GM18873 (cell line): ENCODE measurements around the gene SAPCD2.

ENCODE experiments used
- ATAC-seq: cut with Tn5 transposase; IDR thresholded peaks from one replicate; pipeline ENCODE4 v1.9.1; 2021; ENCODE audit warnings: mild to moderate bottlenecking, moderate library complexity, moderate number of reproducible peaks; ENCODE audit not compliant: unreplicated experiment, low FRiP score

Gene SAPCD2

DNA sequence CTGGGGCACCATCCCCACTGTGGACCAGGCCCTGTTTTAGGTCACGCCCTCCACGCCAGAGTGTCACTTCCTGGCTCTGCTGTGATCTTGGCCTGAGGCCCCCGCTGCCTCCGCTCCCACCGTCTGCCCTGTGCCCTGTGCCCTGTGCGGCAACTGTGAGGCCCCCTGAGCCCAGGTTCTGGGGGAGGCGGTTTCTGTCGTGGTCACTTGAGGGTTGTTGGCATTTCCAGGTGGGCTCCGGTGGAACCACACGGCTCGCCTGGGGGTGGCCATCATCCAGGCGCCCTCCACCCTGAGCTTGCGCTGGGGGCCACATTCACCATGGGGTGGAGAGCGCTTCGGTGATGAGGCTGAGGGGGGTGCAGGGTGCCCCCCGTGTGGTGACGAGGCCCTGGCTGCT is 37.6 kb upstream of the SAPCD2 start:
- ATAC-seq = no peak

DNA sequence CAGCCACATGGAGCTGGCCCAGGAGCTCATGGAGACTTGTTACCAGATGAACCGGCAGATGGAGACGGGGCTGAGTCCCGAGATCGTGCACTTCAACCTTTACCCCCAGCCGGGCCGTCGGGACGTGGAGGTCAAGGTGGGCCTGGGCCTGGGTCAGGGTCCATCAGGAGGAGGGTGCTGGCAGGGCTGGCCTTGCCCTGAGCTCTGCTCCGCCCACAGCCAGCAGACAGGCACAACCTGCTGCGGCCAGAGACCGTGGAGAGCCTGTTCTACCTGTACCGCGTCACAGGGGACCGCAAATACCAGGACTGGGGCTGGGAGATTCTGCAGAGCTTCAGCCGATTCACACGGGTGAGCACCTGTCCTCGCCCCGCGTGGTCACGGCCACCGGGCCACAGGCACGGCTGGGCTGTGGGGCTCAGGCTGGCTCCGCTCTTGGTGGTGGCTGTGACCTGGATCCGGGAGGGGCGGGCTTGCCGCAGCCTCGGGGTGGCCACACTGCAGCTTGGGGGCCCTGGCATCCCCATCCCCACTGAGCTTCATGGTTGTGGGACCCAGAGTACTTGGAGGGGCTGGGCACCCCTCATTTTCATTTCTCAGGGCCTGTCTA is 37.1 kb upstream of the SAPCD2 start:
- no peak for ATAC-seq

GRCh38 chr9:137106662-137107250 is 36.4 kb upstream of the SAPCD2 start:
- ATAC-seq = no peak

DNA sequence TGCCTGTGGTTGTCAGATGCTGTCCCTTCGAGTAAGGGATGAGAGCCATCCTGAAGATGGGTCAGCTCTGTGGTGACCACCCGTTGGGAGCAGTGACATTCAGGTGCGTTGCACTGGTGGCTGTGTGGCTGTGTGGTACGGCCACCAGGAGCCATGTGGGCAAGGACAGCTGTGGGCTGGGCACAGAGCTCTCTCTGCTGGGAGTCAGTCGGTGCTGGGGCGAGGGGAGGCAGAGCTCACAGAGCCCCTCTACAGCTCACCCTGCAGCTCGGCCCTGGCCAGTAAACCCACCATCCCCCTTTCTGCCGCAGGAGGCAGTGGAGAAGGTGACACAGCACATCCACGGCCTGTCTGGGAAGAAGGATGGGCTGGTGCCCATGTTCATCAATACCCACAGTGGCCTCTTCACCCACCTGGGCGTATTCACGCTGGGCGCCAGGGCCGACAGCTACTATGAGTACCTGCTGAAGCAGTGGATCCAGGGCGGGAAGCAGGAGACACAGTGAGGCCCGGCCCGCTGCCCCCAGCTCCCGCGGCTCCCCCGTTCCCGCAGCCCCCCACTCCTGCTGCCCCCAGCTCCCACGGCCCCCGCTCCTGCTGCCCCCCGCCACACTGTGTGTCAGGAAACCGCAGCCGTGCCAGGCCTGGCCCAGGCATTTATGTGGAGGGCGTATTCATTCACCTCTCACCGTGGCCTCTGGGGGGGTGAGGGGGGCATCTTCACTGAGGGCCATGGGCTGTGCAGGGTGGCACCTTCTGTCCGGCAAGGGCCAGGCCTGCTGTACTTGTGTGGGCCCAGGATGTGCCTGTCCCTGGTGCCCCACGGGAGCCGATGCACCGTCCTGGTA is 35.7 kb upstream of the SAPCD2 start:
- no peak for ATAC-seq

DNA sequence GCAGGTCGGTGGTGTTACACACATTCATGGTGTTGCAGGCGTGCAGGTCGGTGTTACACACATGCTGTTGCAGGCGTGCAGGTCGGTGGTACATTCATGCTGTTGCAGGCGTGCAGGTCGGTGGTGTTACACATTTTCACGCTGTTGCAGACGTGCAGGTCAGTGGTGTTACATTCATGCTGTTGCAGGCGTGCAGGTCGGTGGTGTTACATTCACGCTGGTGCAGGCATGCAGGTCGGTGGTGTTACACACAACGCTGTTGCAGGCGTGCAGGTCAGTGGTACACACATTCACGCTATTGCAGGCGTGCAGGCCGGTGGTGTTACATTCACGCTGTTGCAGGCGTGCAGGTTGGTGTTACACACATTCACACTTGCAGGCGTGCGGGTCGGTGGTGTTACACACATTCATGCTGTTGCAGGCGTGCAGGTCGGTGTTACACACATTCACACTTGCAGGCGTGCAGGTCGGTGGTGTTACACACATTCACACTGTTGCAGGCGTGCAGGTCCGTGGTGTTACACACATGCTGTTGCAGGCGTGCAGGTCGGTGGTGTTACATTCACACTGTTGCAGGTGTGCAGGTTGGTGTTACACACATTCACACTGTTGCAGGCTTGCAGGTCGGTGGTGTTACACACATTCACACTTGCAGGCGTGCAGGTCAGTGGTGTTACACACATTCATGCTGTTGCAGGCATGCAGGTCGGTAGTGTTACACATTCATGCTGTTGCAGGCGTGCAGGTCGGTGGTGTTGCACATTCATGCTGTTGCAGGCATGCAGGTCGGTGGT is 33.0 kb upstream of the SAPCD2 start:
- no peak for ATAC-seq

- ATAC-seq = no peak
Measured at GRCh38 chr9:137099231-137099630, 28.9 kb upstream of the SAPCD2 start.

DNA sequence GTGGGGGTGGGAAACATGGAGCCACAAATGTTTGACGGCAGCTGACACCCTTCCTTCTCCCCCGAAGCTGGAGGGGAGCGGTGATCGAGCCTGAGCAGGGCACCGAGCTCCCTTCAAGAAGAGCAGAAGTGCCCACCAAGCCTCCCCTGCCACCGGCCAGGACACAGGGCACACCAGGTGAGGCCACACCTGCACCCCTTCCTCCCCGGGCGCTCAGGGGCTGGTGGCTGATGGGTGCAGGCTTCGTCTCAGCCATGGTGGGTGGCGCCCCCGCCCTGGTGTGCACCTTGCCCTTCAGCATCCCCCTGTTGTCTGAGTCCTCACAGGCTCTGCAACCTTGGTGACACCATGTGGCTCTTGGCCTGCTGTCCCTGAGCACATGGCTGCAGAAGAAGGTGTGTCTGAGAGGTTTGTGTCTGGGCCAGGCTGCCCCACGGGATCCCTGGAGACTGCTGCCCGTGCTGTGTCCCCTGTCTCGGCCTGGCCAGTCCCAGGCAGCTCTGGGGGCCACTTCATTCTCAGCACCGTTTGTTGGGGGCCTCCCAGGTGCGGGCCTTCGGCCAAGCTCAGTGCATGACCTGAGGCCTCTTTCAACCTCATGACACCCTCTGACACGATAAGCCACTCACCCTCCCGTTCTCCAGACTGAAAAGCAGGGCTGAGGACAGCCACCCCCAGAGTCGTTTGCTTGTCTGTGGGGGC is 27.6 kb upstream of the SAPCD2 start:
- no peak for ATAC-seq

DNA sequence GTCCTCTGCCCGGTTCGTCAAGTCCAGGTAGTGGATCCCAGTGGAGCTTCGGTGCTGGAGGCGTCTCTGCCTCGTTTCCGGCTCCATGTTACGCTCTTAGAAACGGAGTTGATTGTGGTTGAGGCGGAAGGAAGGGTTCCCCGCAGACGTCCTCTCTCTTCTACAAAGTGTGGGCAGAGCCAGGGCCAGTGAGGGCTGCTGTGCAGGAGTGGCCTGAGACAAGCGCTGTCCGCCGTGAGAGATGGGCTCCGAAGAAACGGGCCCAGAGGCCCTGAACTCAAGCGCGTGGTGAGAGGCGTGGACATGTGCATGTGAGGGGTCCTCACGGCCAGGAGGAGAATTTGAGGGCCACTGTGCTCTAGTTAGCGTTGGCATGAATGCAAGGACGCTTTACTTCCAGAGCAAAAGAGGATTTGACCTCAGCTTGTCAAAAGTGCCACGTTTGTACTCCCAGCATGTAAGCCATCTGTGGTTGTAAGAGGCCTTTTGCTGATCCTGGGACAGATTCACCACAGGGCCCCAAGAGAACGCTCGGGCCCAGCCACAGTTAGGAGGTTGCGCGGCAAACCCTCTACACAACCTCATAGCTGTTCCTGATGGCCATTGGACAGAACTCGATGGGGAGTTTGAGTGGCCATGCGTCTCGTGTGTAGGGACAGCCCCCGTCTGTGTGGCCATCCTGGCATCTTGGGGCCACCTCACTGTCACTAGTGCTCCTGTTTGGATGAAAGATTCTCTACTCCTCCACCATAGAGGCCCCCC is 26.6 kb upstream of the SAPCD2 start:
- ATAC-seq = no peak

GRCh38 chr9:137095664-137096517 is 25.5 kb upstream of the SAPCD2 start:
- peak; percentile 67 for ATAC-seq

DNA sequence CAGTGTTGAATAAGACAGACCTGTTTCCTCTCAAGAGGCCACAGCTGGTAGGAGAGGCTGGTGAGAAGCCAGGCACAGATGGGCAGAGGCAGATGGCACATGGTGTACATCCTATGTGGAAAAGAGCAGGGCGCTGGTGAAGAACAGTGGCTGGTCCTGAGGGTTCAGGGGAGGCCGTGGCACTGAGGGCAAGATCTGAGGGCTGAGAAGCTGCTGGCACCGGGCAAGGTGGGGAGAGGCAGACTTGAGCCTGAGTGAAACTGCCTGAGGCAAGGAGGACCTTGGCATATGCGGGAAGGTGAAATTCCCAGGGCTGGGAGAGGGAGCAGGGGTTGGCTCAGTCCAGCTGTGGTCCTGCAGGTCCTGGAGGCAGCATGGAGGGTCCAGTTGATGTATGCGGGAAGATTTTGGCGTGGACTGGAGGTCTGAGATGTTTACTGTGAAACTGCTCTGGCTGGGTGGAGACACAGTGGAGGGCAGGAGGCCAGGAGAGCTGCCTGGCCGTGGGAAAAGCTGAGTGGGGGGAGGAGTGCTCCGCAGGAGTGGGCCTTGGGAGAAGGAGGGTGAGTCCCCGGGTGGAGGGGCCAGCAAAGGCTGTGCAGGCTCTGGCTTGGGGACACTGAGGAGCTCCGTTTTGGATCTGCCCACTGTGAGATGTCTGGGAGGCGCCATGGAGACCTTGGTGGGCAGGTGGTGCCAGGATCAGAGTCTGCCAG is 19.0 kb upstream of the SAPCD2 start:
- ATAC-seq = no peak

DNA sequence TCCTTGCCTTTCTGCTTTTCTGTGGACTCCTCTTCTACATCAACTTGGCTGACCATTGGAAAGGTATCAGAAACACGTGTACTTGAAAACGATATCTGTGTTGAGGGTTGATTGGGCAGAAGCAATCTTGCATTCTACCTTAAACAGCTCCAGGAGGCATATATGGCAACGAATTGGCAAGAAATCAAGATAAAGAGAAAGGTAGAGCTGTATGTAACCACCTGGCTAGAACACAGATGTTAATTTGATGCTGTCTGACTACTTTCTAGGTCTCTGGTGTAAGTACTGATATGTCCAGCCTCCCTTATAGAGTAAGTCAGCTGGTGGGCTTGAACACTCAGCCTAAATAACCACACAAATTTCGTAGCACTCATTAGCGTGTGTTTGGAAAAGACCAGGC is 17.8 kb upstream of the SAPCD2 start:
- no peak for ATAC-seq

GRCh38 chr9:137087409-137087925 is 17.1 kb upstream of the SAPCD2 start:
- ATAC-seq = no peak

DNA sequence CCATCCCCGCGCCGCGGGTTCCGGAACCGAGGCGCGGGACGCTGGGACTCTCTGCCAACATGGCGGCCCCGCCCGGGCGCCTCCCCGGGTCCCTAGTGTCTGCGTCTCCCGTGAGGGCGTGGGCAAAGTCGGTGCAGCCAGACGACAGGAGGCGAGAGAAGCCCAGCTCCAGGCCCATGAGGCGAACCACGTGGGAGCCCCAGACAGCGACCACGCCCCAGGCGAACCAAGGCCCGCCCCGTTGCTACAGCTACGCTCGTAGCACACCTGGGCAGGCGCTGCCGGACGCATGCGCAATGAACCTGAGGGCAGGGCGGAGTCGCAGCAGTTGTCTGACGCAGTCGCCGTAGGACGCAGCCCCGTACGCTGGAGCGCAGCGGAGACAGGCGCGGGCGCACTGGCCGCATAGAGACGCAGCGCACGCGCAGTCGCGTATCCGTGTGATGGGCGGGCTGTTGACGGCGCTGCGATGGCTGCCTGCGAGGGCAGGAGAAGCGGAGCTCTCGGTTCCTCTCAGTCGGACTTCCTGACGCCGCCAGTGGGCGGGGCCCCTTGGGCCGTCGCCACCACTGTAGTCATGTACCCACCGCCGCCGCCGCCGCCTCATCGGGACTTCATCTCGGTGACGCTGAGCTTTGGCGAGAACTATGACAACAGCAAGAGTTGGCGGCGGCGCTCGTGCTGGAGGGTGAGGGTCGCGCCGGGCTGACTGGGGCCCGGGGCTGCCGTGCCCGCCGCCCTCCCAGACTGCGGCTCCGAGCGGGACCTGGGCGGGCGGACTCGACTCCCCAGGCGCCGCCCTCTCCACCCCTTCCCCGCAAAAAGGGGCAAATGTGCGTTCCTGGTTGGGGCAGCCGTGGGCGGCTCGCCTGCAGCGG is 16.4 kb upstream of the SAPCD2 start, which contains the start of gene MAN1B1:
Gene MAN1B1 (plus strand): TSS at position 455 of the 878 bp plus-strand sequence. CDS start 15 bp downstream, at position 470.
- peak; percentile 76 for ATAC-seq

GRCh38 chr9:137085920-137086530 is 15.7 kb upstream of the SAPCD2 start:
- ATAC-seq = peak; percentile 11

- no peak for ATAC-seq
Measured at GRCh38 chr9:137084526-137084925, 14.2 kb upstream of the SAPCD2 start.

DNA sequence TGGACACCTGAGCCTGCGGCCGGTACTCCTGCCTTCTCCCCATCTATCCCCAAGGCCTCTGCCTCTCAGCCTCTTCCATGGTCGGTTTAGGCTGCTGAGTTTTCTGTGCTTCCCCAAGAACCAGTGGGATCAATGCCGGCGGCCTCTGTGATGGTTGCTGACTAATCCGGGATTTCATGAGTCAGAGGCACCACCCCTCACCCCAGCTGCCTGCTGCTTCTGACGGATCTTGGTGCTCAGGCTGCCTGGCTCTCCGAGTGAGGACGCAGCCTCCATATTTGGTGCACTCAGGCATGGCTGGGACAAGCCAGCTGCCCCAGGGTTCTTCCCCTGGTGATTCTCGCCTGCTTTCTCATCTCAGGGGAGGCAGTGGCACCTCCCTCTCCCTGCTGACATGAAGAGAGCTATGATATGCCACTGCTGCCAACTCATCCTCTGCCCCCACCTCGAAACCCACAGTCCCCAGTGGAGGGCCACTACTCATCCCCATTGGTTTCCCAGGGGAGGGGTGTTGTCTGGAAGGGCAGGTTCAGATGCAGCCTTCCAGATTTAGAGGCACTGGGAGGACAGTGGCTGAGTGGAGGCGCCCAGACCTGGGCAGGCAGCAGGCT is 13.1 kb upstream of the SAPCD2 start:
- no peak for ATAC-seq
